HepG2 (cell line): ENCODE data around the gene ATP5F1E. TPM values are rescaled to one million over a fixed set of nuclear protein-coding genes. Genes with fewer than 3 reads are reported as not detected.

Experiments
- ATAC-seq: fragments of 200-7000 bp; cut with Tn5 transposase; 3 replicates; pipeline ENCODE4 v1.9.1; 2020; ENCODE audit warnings: mild to moderate bottlenecking, moderate library complexity
- BruUV-seq: library from RNA; stranded (reverse); fragments of 400-500 nt; replicated peaks from 2 replicates; lab custom pipeline; 2021; lab: Mats Ljungman, UMichigan
- CTCF ChIA-PET: fragments of 300-600 bp; formaldehyde crosslinking; extraction: SDS; loops from one replicate; lab custom pipeline; 2021; ENCODE audit warnings: low total read pairs, inconsistent platforms, low intra/inter-chr PET ratio; lab: Yijun Ruan, JAX
- POLR2A ChIA-PET: fragments of 350-600 bp; sonication (Branson Sonifier 250); formaldehyde crosslinking; loops from one replicate; lab custom pipeline; 2020; ENCODE audit warnings: antibody characterized with exemption, inconsistent platforms; lab: Yijun Ruan, JAX
- DNase-seq: peaks from one replicate; pipeline ENCODE4 v3.0.0-alpha.2; 2015; ENCODE audit warnings: low spot score
- FAIRE-seq: peaks from 3 replicates; lab custom pipeline; 2011; peaks lifted over from hg19 to GRCh38; lab: Jason Lieb, UNC
- H2AFZ ChIP-seq: one replicate; pipeline ENCODE4 v1.6.1; 2011; ENCODE audit warnings: low read length, inconsistent platforms
- H3K27ac ChIP-seq: fragments of 300-600 bp; 3 replicates; pipeline ENCODE4 v1.8.0; 2011; ENCODE audit warnings: mixed run types, mild to moderate bottlenecking, mixed read lengths, low read length, inconsistent platforms; ENCODE audit not compliant: insufficient read depth; ENCODE audit errors: extremely low read length
- H3K27me3 ChIP-seq, 2 experiments: fragments of 200-600 bp in 1 of 2; 2 replicates in 1 of 2; 3 replicates in 1 of 2; pipeline versions ENCODE4 v1.6.0 to v1.8.0; 2011; ENCODE audit warnings: low read length in 2 of 2, mild to moderate bottlenecking in 2 of 2, moderate library complexity in 2 of 2, inconsistent platforms in 1 of 2; ENCODE audit not compliant: insufficient read depth in 2 of 2, control insufficient read depth in 1 of 2
- H3K36me3 ChIP-seq, 2 experiments: fragments of 200-600 bp in 1 of 2; replicated peaks in 1 of 2; 2 replicates in 1 of 2; 3 replicates in 1 of 2; pipeline versions ENCODE4 v1.5.1 to v1.8.0; 2011; ENCODE audit warnings: low read length in 2 of 2, inconsistent platforms in 1 of 2; ENCODE audit not compliant: insufficient read depth in 2 of 2, control insufficient read depth in 1 of 2
- H3K4me1 ChIP-seq: 2 replicates; pipeline ENCODE4 v1.5.1; 2012; ENCODE audit warnings: low read length, inconsistent platforms; ENCODE audit not compliant: insufficient read depth
- H3K4me2 ChIP-seq: 2 replicates; pipeline ENCODE4 v1.6.0; 2011; ENCODE audit warnings: low read depth, low read length, inconsistent platforms
- H3K4me3 ChIP-seq, 3 experiments: fragments of 200-600 bp in 1 of 3; sonication (generic), shearing (Covaris generic) in 1 of 3; replicated peaks in 1 of 3; 2 replicates each; pipeline ENCODE4 v1.5.1; 2011 to 2016; ENCODE audit warnings: low read length in 3 of 3, inconsistent platforms in 2 of 3, low read depth in 2 of 3, mild to moderate bottlenecking in 2 of 3, control low read depth in 1 of 3, mixed read lengths in 1 of 3; ENCODE audit not compliant: insufficient read depth in 1 of 3
- H3K79me2 ChIP-seq: one replicate; pipeline ENCODE4 v1.6.1; 2011; ENCODE audit warnings: low read length, inconsistent platforms; ENCODE audit not compliant: insufficient read depth
- H3K9ac ChIP-seq: 2 replicates; pipeline ENCODE4 v1.6.0; 2011; ENCODE audit warnings: mild to moderate bottlenecking, low read depth, low read length, inconsistent platforms; ENCODE audit not compliant: insufficient read depth
- H3K9me3 ChIP-seq: 2 replicates; pipeline ENCODE4 v1.5.1; 2012; ENCODE audit warnings: mild to moderate bottlenecking, low read length
- H4K20me1 ChIP-seq: 2 replicates; pipeline ENCODE4 v1.6.0; 2011; ENCODE audit warnings: inconsistent platforms, mild to moderate bottlenecking, low read length, moderate library complexity; ENCODE audit not compliant: insufficient read depth
- HOXA5 ChIP-seq: sonication (generic); formaldehyde crosslinking; IDR thresholded peaks from 2 replicates; pipeline ENCODE4 v1.4.0; 2020; ENCODE audit warnings: missing genetic modification reagents
- MTERF4 ChIP-seq: sonication (generic); formaldehyde crosslinking; IDR thresholded peaks from 2 replicates; pipeline ENCODE4 v1.8.0; 2023; ENCODE audit warnings: mild to moderate bottlenecking, missing genetic modification reagents
- MYPOP ChIP-seq: sonication (generic); formaldehyde crosslinking; IDR thresholded peaks from 2 replicates; pipeline ENCODE4 v1.8.1; 2023; ENCODE audit warnings: mild to moderate bottlenecking, moderate library complexity, missing genetic modification reagents
- PAF1 ChIP-seq: IDR thresholded peaks from 2 replicates; pipeline ENCODE4 v1.6.1; 2016; ENCODE audit warnings: missing genetic modification reagents, missing compliant biosample characterization
- PBX3 ChIP-seq: sonication (generic); formaldehyde crosslinking; IDR thresholded peaks from 2 replicates; pipeline ENCODE4 v1.8.1; 2023; ENCODE audit warnings: missing genetic modification reagents, inconsistent platforms, borderline replicate concordance
- ZBTB46 ChIP-seq: sonication (generic); formaldehyde crosslinking; IDR thresholded peaks from 2 replicates; pipeline ENCODE4 v1.4.0; 2020; ENCODE audit warnings: mild to moderate bottlenecking, missing genetic modification reagents, borderline replicate concordance
- ZNF317 ChIP-seq: sonication (generic); formaldehyde crosslinking; IDR thresholded peaks from 2 replicates; pipeline ENCODE4 v1.5.0; 2020; ENCODE audit warnings: mild to moderate bottlenecking, missing genetic modification reagents
- ZNF343 ChIP-seq: sonication (generic); formaldehyde crosslinking; IDR thresholded peaks from 2 replicates; pipeline ENCODE4 v1.4.0; 2020; ENCODE audit warnings: mild to moderate bottlenecking, missing genetic modification reagents
- WGBS: methylation state at CpG from one replicate; pipeline ENCODE4 v1.1.6; 2017; ENCODE audit warnings: low lambda C conversion rate; 5-methylcytosine and 5-hydroxymethylcytosine counted together
- in situ Hi-C: cut with HindIII; loops from 2 replicates; pipeline ENCODE4 v1.10.0; 2017; ENCODE audit warnings: low pct_unique_long_range_greater_than_20kb; ENCODE audit not compliant: extremely low pct_ligation_motif_present
- intact Hi-C: fragments of 100-400 bp; cut with micrococcal nuclease; formaldehyde crosslinking; loops from one replicate; pipeline ENCODE4 v1.10.0; 2022; ENCODE audit not compliant: unreplicated experiment
- polyA plus RNA-seq, 8 experiments: library from polyadenylated mRNA; depleted of rRNA in 3 of 8; stranded (reverse) in 7 of 8; unstranded in 1 of 8; fragments of >200 nt; fragmentation: Illumina TruSeq in 4 of 8; extraction: Trizol in 4 of 8; gene quantifications; 2 replicates each; pipeline versions ENCODE4 v1.2.1 to v1.2.3, GENCODE V29; 2011 to 2016; ENCODE audit warnings: low read depth in 4 of 8, missing spikeins in 1 of 8, mixed read lengths in 1 of 8; ENCODE audit not compliant: insufficient read depth in 1 of 8
- total RNA-seq, 5 experiments: library from RNA; depleted of rRNA; stranded (reverse); fragments of >200 nt; fragmentation: Illumina TruSeq; extraction: Trizol; gene quantifications; 2 replicates each; pipeline ENCODE4 v1.2.3, GENCODE V29; 2016; ENCODE audit warnings: low read depth in 1 of 5

ATP5F1E gene
- total and polyA plus RNA-seq, 2 of the 13 experiments (the other 11 are each of a cell fraction or from before 2014, with no cell fraction given) = 121 to 134 TPM

- BruUV-seq = no TSS peak
- Histone ChIP-seq H3K4me2 (no peak overlapping the region), H3K4me1 (peaks cover 18% of the 10 kb centered on the region)
- TF ChIP-seq ZBTB46 (CRISPR knock-in tag) = no peak
- TF ChIP-seq MYPOP (CRISPR knock-in tag) = 0 out of 2 replicates have a peak, but pooled peaks have one; percentile 6
- TF ChIP-seq, all 625 proteins: peak for 1
- in situ Hi-C loops = no loop called here
- H3K9me3 ChIP-seq = no peaks in the 10 kb centered on the region
- no peaks in the 10 kb centered on the region for H4K20me1 ChIP-seq
- peaks cover 2 to 3% of the 10 kb centered on the region in 2 experiments; a peak in 3 of 5 replicates for H3K27me3 ChIP-seq
- no peak overlapping the region for H3K27ac ChIP-seq
- no peaks in the 10 kb centered on the region for H3K36me3 ChIP-seq
- H2AFZ ChIP-seq = no peak overlapping the region
- H3K79me2 ChIP-seq = peaks cover 2% of the 10 kb centered on the region
- ChIA-PET POLR2A (no interaction called here), CTCF (no interaction called here)
- no peak overlapping the region for H3K4me3 ChIP-seq
- DNase-seq (no peak), ATAC-seq (no peak), FAIRE-seq (no peak)
- intact Hi-C loops = no loop called here
- 93% methylated on average over 3 of the region's 3 CpGs for WGBS
- no peak overlapping the region for H3K9ac ChIP-seq
Measured at GRCh38 chr20:59046862-59047261, 14.7 kb upstream of the ATP5F1E start.

- DNase-seq (no peak), FAIRE-seq (no peak), ATAC-seq (no peak)
- no TSS peak for BruUV-seq
- Histone ChIP-seq H4K20me1 (no peaks in the 10 kb centered on the region), H3K27ac (no peak overlapping the region), H3K79me2 (peaks cover 16% of the 10 kb centered on the region), H3K27me3 (peaks cover 3 to 4% of the 10 kb centered on the region in 2 experiments; a peak in 3 of 5 replicates), H3K9ac (no peak overlapping the region), H3K4me2 (no peak overlapping the region), H3K36me3 (no peaks in the 10 kb centered on the region), H2AFZ (no peak overlapping the region), H3K4me3 (no peak overlapping the region), H3K9me3 (no peaks in the 10 kb centered on the region), H3K4me1 (peaks cover 32% of the 10 kb centered on the region)
- WGBS = 48% methylated on average over 3 of the region's 3 CpGs
- CTCF ChIA-PET = no interaction called here
- in situ Hi-C loops = no loop called here
- TF ChIP-seq ZNF343 (CRISPR knock-in tag) = no peak
- no peak for TF ChIP-seq PBX3
- TF ChIP-seq HOXA5 (CRISPR knock-in tag) = no peak
- no peak for TF ChIP-seq PAF1 (CRISPR knock-in tag)
- TF ChIP-seq ZNF317 (CRISPR knock-in tag) = no peak
- TF ChIP-seq MTERF4 = no peak
- POLR2A ChIA-PET = no interaction called here
- intact Hi-C loops = no loop called here
Measured at GRCh38 chr20:59044796-59045195, 12.7 kb upstream of the ATP5F1E start.
